Caki2 (cell line): ENCODE data around the gene PEBP1. TPM values are rescaled to one million over a fixed set of nuclear protein-coding genes. Genes with fewer than 3 reads are reported as not detected.

Experiments
- DNase-seq: peaks from one replicate; pipeline ENCODE4 v3.0.0-alpha.2; 2015; ENCODE audit warnings: low read depth
- in situ Hi-C: cut with HindIII; loops from 2 replicates; pipeline ENCODE4 v1.10.0; 2016; ENCODE audit warnings: low sequenced_read_pairs, low pct_unique_long_range_greater_than_20kb, mixed read lengths
- total RNA-seq: library from RNA; depleted of rRNA; stranded (reverse); fragments of >200 nt; shearing (Covaris generic); gene quantifications from 2 replicates; pipeline ENCODE4 v1.2.3, GENCODE V29; 2014; ENCODE audit warnings: low replicate concordance; rRNA removed

PEBP1 gene
- 216 and 281 TPM in 2 replicates for total RNA-seq

- in situ Hi-C loops: no loop called here
Observed at GRCh38 chr12:118135788-118136558, at the start of gene PEBP1. PEBP1 (plus strand) TSS chr12:118136124; CDS start chr12:118136210, 86 bp downstream.

GRCh38 chr12:118089782-118090181 lies 46.1 kb upstream of the PEBP1 start:
- DNase-seq: no peak
- in situ Hi-C loops: no loop called here

More at GRCh38 chr12:118135788-118136558, at the start of gene PEBP1:
- peak; percentile 92 for DNase-seq

DNA sequence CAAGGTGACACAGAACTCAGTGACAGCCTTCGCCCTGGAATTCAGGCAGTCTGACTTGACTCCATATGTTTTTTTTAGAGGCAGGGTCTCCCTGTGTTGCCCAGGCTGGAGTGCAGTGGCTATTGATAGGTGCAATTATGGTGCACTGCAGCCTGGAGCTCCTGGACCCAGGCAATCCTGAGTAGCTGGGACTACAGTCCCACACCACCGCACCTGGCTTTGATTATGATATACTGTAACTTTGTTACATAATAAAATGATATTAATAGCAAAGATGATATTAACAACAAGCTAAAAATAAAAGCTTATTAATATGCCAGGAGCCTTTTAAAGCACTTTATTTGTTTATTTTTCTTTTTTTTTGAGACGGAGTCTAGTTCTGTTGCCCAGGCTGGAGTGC lies 41.9 kb upstream of the PEBP1 start:
- no peak for DNase-seq
- in situ Hi-C loops: no loop called here

DNA sequence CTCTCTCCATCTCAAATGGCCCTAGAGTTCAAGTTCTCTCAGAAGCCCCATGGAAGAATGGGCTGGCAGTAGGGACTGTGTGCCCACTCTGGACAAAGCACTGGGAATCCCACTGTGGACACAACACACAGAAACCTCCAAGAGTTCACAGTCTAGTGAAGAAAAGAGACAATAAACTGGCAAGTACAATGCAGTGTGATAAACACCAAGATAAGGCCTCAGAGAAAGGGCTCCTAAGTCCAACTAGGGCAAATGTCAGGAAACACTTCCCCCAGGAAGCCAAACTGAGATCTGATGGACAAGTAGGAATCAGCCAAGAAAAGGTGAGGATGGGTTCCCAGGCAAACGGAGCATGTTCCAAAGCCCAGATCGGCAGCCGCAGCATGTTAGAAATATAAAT lies 37.5 kb upstream of the PEBP1 start:
- DNase-seq: peak; percentile 48
- in situ Hi-C loops: no loop called here

DNA sequence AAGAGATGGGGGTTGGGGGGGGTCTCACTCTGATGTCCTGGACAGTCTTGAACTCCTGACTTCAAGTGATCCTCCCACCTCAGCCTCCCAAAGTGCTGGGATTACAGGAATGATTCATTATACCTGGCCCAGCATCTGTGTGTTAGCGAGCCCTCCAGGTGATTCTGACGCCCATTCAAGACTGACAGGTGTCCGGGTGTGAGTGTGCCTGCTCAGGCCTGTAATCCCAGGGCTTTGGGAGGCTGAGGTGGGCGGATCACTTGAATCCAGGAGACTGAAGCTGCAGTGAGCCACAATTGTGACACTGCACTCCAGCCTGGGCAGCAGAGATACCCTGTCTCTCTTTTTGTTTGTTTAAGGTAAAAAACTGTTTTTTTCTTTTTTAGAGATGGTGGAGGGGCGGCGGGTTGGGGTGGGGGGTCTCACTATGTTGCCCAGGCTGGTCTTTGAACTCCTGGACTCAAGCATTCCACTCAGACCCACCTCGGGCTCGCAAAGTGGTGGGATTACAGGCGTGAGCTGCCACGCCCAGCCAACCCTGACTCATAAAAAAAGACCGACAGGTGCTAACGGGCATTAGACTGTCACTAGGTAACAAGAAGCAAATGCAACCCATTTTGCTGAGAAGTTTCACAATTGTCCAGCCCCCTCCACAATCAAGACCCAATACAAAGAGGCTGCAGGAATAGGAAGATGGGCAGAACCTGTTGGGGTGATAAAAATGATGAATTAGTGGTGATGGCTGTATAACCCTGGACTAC lies 36.8 kb upstream of the PEBP1 start:
- in situ Hi-C loops: no loop called here

GRCh38 chr12:118101051-118101450 lies 34.9 kb upstream of the PEBP1 start:
- in situ Hi-C loops: no loop called here

More for the DNA sequence above, 36.8 kb upstream of the PEBP1 start:
- DNase-seq: no peak

DNA sequence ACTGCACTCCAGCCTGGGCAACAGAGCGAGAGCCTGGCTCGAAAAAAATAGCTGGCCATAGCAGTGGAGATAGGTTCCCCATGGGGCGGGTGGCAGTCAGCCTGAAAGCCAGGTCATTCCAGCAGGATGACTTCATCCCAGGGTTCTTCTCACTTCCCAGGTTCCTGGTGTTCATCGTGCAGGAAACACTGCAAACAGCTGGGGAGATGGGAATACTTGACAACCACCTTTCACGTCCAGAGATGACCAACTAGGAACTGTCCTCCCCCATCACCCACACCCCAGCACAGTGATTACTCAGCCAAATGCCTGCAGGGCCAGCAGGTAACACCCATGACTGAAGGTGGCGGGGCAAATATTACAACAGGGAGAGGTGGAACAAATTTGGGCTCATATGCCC lies 33.9 kb upstream of the PEBP1 start:
- in situ Hi-C loops: no loop called here
- peak; percentile 77 for DNase-seq

More at GRCh38 chr12:118101051-118101450, 34.9 kb upstream of the PEBP1 start:
- DNase-seq: no peak

GRCh38 chr12:118102609-118103008 lies 33.3 kb upstream of the PEBP1 start:
- no peak for DNase-seq
- in situ Hi-C loops: no loop called here

- peak; percentile 51 for DNase-seq
- in situ Hi-C loops: no loop called here
Observed at GRCh38 chr12:118103201-118103600, 32.7 kb upstream of the PEBP1 start.

DNA sequence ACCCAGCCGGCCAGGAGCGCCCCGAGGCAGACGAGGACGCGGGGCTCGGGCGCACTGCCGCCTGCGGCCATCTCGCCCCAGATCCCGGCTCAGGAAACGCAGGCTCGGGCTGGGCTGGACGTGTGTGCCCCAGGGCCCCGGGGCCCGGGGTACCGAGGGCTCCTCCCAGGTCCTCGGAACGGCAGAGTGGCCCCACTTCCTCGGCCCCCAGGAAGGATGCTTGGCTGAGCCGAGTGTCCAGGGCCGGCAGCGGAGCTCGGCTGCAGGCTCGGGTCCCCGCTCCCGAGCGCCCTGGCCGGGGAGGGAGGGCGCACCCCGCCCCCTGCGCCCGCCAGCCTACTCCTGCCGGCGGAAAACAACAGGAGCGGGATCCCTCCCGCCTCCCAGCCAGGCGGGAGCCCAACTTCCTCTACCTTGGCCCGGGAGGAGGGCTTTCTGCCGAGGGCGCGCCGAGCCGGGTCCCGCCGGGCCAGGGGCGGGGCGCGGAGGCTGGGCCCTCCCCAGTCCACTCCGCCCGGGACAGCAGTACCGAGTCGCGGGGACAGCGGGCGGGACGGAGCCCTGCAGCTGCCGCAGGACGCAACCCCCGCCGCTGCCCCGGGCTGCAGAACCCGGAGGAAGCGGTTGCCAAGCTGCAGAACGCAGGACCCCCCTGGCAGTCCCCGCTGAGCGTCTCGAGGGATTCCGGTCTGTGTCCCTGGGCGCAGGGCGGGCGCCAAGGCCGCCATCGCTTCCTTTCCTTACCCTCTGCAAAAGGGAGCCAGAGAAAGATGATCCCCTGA lies 32.1 kb upstream of the PEBP1 start, which contains the start of gene VSIG10:
Gene VSIG10 (minus strand): TSS at position 411 of the 782 bp plus-strand sequence. CDS start 340 bp downstream, at position 71.
- DNase-seq: peak; percentile 90
- in situ Hi-C loops: no loop called here

DNA sequence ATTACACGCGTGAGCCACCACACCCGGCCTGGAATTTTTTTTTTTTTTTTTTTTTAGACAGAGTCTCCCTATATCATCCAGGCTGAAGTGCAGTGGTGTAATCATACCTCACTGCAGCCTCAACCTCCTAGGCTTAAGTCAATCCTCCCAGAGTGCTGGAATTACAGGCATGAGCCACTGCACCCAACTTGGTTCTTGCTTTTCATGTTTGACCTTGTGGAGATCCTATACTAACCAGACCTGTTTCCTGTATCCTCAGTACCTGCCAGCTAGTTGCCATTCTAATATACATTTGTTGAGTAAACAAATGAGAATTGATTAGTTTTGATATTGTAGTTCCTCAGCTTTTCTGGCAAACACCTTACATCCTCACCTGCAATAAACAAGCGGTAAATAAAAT lies 28.9 kb upstream of the PEBP1 start:
- in situ Hi-C loops: no loop called here
- no peak for DNase-seq

- in situ Hi-C loops: no loop called here
Observed at GRCh38 chr12:118107694-118108093, 28.2 kb upstream of the PEBP1 start.

DNA sequence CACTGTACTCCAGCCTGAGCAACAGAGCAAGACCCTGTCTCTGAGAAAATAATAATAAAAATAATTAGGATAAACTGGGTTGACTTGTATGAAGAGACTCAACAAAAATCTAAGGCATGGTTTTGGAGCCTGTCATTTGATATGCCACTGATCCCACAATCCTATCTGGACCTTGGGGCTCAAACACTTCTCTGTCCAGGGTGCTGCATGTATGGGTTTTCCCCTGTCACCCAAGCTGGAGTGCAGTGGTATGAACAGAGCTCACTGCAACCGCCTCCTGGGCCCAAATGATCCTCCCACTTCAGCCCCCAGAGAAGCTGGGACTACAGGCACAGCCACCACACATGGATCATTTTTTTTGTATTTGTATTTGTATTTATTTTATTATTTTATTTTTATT lies 26.8 kb upstream of the PEBP1 start:
- DNase-seq: no peak

More at GRCh38 chr12:118107694-118108093, 28.2 kb upstream of the PEBP1 start:
- no peak for DNase-seq

GRCh38 chr12:118119449-118119879 lies 16.5 kb upstream of the PEBP1 start:
- no peak for DNase-seq
- in situ Hi-C loops: no loop called here

More for the DNA sequence above, 26.8 kb upstream of the PEBP1 start:
- in situ Hi-C loops: no loop called here

- DNase-seq: peak; percentile 47
- in situ Hi-C loops: no loop called here
Observed at GRCh38 chr12:118120579-118121363, 15.2 kb upstream of the PEBP1 start.

GRCh38 chr12:118122264-118122663 lies 13.7 kb upstream of the PEBP1 start:
- no peak for DNase-seq
- in situ Hi-C loops: no loop called here

GRCh38 chr12:118124333-118124874 lies 11.5 kb upstream of the PEBP1 start:
- no peak for DNase-seq
- in situ Hi-C loops: no loop called here
